ENCODE results near the gene RTN1. TPM values are rescaled to one million over a fixed set of nuclear protein-coding genes. Genes with fewer than 3 reads are reported as not detected.
A peak's percentile ranks its signal among the peaks of the same experiment; 100 is the strongest.

The RTN1 gene
- total RNA-seq (2014; rRNA removed; shearing (Covaris generic)) = 0.46 and 0.49 TPM in 2 replicates

- Histone ChIP-seq H3K36me3 (no peaks in the 10 kb centered on the region), H3K4me3 (peak within 1 kb of the TSS; percentile 66), H3K27ac (no peak within 1 kb of the TSS), H3K4me1 (peaks cover 2% of the 10 kb centered on the region; the same call in 1 of the 2 replicates), H3K27me3 (no peaks in the 10 kb centered on the region), H3K9me3 (replicated peaks) (no peaks in the 10 kb centered on the region)
- peak; percentile 47 to 65 for DNase-seq
These were observed at the start of gene RTN1 for GRCh38 chr14:59870277-59871165. Gene RTN1 (minus strand): TSS chr14:59870776. CDS start chr14:59870630, 146 bp downstream.

GRCh38 chr14:59920378-59920683, 49.8 kb upstream of the RTN1 start:
- Histone ChIP-seq H3K4me1 (no peaks in the 10 kb centered on the region), H3K4me3 (no peak overlapping the region), H3K27ac (no peak overlapping the region), H3K9me3 (replicated peaks) (no peaks in the 10 kb centered on the region), H3K36me3 (no peaks in the 10 kb centered on the region), H3K27me3 (no peaks in the 10 kb centered on the region)
- no peak for DNase-seq

GRCh38 chr14:59919570-59920377, 49.2 kb upstream of the RTN1 start, which contains the start of gene LRRC9:
Gene LRRC9 (plus strand): TSS chr14:59920144.
- Histone ChIP-seq H3K36me3 (no peaks in the 10 kb centered on the region), H3K4me3 (peak within 1 kb of the TSS; percentile 48), H3K27ac (no peak within 1 kb of the TSS), H3K27me3 (no peaks in the 10 kb centered on the region), H3K4me1 (no peaks in the 10 kb centered on the region), H3K9me3 (replicated peaks) (no peaks in the 10 kb centered on the region)
- peak; percentile 36 to 37 for DNase-seq

- H3K27ac ChIP-seq = no peak overlapping the region
- no peaks in the 10 kb centered on the region for H3K9me3 ChIP-seq (replicated peaks)
- peak overlapping the region; percentile 48 for H3K4me3 ChIP-seq
- H3K4me1 ChIP-seq = no peaks in the 10 kb centered on the region
- no peaks in the 10 kb centered on the region for H3K27me3 ChIP-seq
- no peaks in the 10 kb centered on the region for H3K36me3 ChIP-seq
- DNase-seq = peak in 1 of 2 experiments; percentile 30
These were observed 48.4 kb upstream of the RTN1 start for GRCh38 chr14:59918824-59919569.

GRCh38 chr14:59913187-59913586, 42.6 kb upstream of the RTN1 start:
- Histone ChIP-seq H3K9me3 (replicated peaks) (no peaks in the 10 kb centered on the region), H3K4me1 (no peaks in the 10 kb centered on the region), H3K4me3 (no peak overlapping the region), H3K36me3 (no peaks in the 10 kb centered on the region), H3K27me3 (no peaks in the 10 kb centered on the region), H3K27ac (no peak overlapping the region)
- no peak for DNase-seq

GRCh38 chr14:59912443-59912842, 41.9 kb upstream of the RTN1 start:
- Histone ChIP-seq H3K27me3 (no peaks in the 10 kb centered on the region), H3K4me3 (no peak overlapping the region), H3K4me1 (no peaks in the 10 kb centered on the region), H3K27ac (no peak overlapping the region), H3K36me3 (no peaks in the 10 kb centered on the region), H3K9me3 (replicated peaks) (no peaks in the 10 kb centered on the region)
- DNase-seq = no peak

GRCh38 chr14:59905188-59905587, 34.6 kb upstream of the RTN1 start:
- H3K27me3 ChIP-seq = no peaks in the 10 kb centered on the region
- no peak overlapping the region for H3K4me3 ChIP-seq
- H3K27ac ChIP-seq = no peak overlapping the region
- no peaks in the 10 kb centered on the region for H3K9me3 ChIP-seq (replicated peaks)
- DNase-seq = no peak
- no peaks in the 10 kb centered on the region for H3K36me3 ChIP-seq
- H3K4me1 ChIP-seq = no peaks in the 10 kb centered on the region

- no peak overlapping the region for H3K4me3 ChIP-seq
- H3K36me3 ChIP-seq = no peaks in the 10 kb centered on the region
- H3K27me3 ChIP-seq = no peaks in the 10 kb centered on the region
- no peak for DNase-seq
- H3K27ac ChIP-seq = no peak overlapping the region
- H3K4me1 ChIP-seq = no peaks in the 10 kb centered on the region
- H3K9me3 ChIP-seq (replicated peaks) = no peaks in the 10 kb centered on the region
These were observed 33.6 kb upstream of the RTN1 start for GRCh38 chr14:59904184-59904583.

- H3K27ac ChIP-seq = no peak overlapping the region
- no peaks in the 10 kb centered on the region for H3K4me1 ChIP-seq
- H3K36me3 ChIP-seq = no peaks in the 10 kb centered on the region
- H3K9me3 ChIP-seq (replicated peaks) = no peaks in the 10 kb centered on the region
- no peak for DNase-seq
- no peaks in the 10 kb centered on the region for H3K27me3 ChIP-seq
- no peak overlapping the region for H3K4me3 ChIP-seq
These were observed 30.0 kb upstream of the RTN1 start for GRCh38 chr14:59900556-59900955.

- Histone ChIP-seq H3K36me3 (no peaks in the 10 kb centered on the region), H3K27ac (no peak overlapping the region), H3K4me3 (no peak overlapping the region), H3K9me3 (replicated peaks) (no peaks in the 10 kb centered on the region), H3K27me3 (no peaks in the 10 kb centered on the region), H3K4me1 (no peaks in the 10 kb centered on the region)
- peak in 1 of 2 experiments; percentile 35 for DNase-seq
These were observed 27.3 kb upstream of the RTN1 start for GRCh38 chr14:59897757-59898383.

GRCh38 chr14:59895721-59896120, 25.1 kb upstream of the RTN1 start:
- H3K27me3 ChIP-seq = no peaks in the 10 kb centered on the region
- no peak for DNase-seq

GRCh38 chr14:59890676-59891075, 20.1 kb upstream of the RTN1 start:
- H3K4me3 ChIP-seq = no peak overlapping the region
- no peaks in the 10 kb centered on the region for H3K9me3 ChIP-seq (replicated peaks)
- no peaks in the 10 kb centered on the region for H3K36me3 ChIP-seq
- no peaks in the 10 kb centered on the region for H3K4me1 ChIP-seq
- DNase-seq = no peak
- H3K27ac ChIP-seq = no peak overlapping the region
- H3K27me3 ChIP-seq = no peaks in the 10 kb centered on the region

More at GRCh38 chr14:59895721-59896120, 25.1 kb upstream of the RTN1 start:
- Histone ChIP-seq H3K4me1 (no peaks in the 10 kb centered on the region), H3K36me3 (no peaks in the 10 kb centered on the region), H3K9me3 (replicated peaks) (no peaks in the 10 kb centered on the region), H3K4me3 (no peak overlapping the region), H3K27ac (no peak overlapping the region)

- H3K4me1 ChIP-seq = no peaks in the 10 kb centered on the region
- H3K27ac ChIP-seq = no peak overlapping the region
- H3K27me3 ChIP-seq = no peaks in the 10 kb centered on the region
- H3K4me3 ChIP-seq = no peak overlapping the region
- peak in 1 of 2 experiments; percentile 10 for DNase-seq
- H3K9me3 ChIP-seq (replicated peaks) = no peaks in the 10 kb centered on the region
- H3K36me3 ChIP-seq = no peaks in the 10 kb centered on the region
These were observed 12.4 kb upstream of the RTN1 start for GRCh38 chr14:59882957-59883356.

GRCh38 chr14:59871166-59871495, 555 bp upstream of the RTN1 start:
- H3K9me3 ChIP-seq (replicated peaks) = no peaks in the 10 kb centered on the region

More at GRCh38 chr14:59871166-59871495, 555 bp upstream of the RTN1 start:
- no peak overlapping the region for H3K27ac ChIP-seq
- DNase-seq = no peak
- peak overlapping the region; percentile 66 for H3K4me3 ChIP-seq
- peaks cover 2% of the 10 kb centered on the region; the same call in 1 of the 2 replicates for H3K4me1 ChIP-seq
- no peaks in the 10 kb centered on the region for H3K36me3 ChIP-seq
- no peaks in the 10 kb centered on the region for H3K27me3 ChIP-seq

Data from SJCRH30 (cell line).